GM23338 (cell line): ENCODE results near the gene IGF2R.

Source experiments
- POLR2AphosphoS5 ChIP-seq: IDR thresholded peaks from 2 replicates; pipeline ENCODE4 v1.6.1; 2016; ENCODE audit warnings: antibody characterized with exemption, low read depth
- ZNF331 ChIP-seq: fragments of 250-450 bp; sonication (Bioruptor Pico); IDR thresholded peaks from 2 replicates; pipeline ENCODE4 v1.5.0; 2020; ENCODE audit warnings: low read depth, mild to moderate bottlenecking, moderate library complexity

DNA sequence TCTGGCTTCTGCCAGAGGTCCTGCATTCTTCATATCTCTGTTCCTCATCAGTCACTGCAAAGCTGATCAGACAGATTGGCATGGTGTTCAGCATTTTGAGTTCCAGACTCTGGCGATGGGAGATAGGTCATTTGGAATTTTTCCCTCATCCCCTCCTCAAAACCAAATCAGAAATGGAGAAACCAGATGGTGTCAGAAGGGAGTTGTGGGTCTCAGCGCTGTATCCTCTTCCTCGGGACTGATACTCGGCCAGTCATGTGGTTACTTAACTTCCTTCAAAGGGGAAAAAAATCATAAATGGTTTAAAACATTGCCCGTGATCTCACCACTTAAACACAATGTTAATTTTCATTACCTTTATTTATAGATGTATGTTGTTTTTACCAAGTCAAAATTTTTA, 75.8 kb downstream of the IGF2R start:
- no peak for TF ChIP-seq POLR2AphosphoS5
- TF ChIP-seq ZNF331 (CRISPR knock-in tag) = no peak
